Colon (tissue), 2 donors: ENCODE data around the gene STX11.
"Not testable (repeated sequence)": the region's sequence is repeated elsewhere in the genome, so short reads cannot be mapped to it uniquely, and the experiment has no call there.

ENCODE experiments used
- FAIRE-seq: peaks from 2 replicates; lab custom pipeline; 2012; peaks lifted over from hg19 to GRCh38; lab: Jason Lieb, UNC
- donor health status: control.
- donor health status: control.

Gene STX11

GRCh38 chr6:144176043-144176442, 25.7 kb downstream of the STX11 start:
- no peak for FAIRE-seq

GRCh38 chr6:144177726-144178125, 27.4 kb downstream of the STX11 start:
- no peak for FAIRE-seq

- FAIRE-seq: no peak
Measured at GRCh38 chr6:144178323-144178722, 28.0 kb downstream of the STX11 start.

- FAIRE-seq: no peak
Measured at GRCh38 chr6:144179237-144179636, 28.9 kb downstream of the STX11 start.

- no peak for FAIRE-seq
Measured at GRCh38 chr6:144179828-144180227, 29.5 kb downstream of the STX11 start.

- not testable (repeated sequence) for FAIRE-seq
Measured at GRCh38 chr6:144180354-144180753, 30.0 kb downstream of the STX11 start.

- FAIRE-seq: no peak
Measured at GRCh38 chr6:144181639-144182038, 31.3 kb downstream of the STX11 start.

- not testable (repeated sequence) for FAIRE-seq
Measured at GRCh38 chr6:144184186-144184585, 33.9 kb downstream of the STX11 start.

- FAIRE-seq: peak; percentile 36
Measured at GRCh38 chr6:144185133-144185836, 35.0 kb downstream of the STX11 start.

GRCh38 chr6:144186817-144187625, 36.7 kb downstream of the STX11 start:
- no peak for FAIRE-seq

GRCh38 chr6:144189351-144189750, 39.0 kb downstream of the STX11 start:
- FAIRE-seq: no peak

- FAIRE-seq: no peak
Measured at GRCh38 chr6:144190080-144190479, 39.8 kb downstream of the STX11 start.

GRCh38 chr6:144190593-144190992, 40.3 kb downstream of the STX11 start:
- no peak for FAIRE-seq

GRCh38 chr6:144193181-144193580, 42.9 kb downstream of the STX11 start:
- FAIRE-seq: no peak

GRCh38 chr6:144194293-144194810, 44.0 kb downstream of the STX11 start:
- FAIRE-seq: no peak

- FAIRE-seq: no peak
Measured at GRCh38 chr6:144195671-144196270, 45.5 kb downstream of the STX11 start.

- no peak for FAIRE-seq
Measured at GRCh38 chr6:144197919-144198318, 47.6 kb downstream of the STX11 start.

GRCh38 chr6:144202879-144203468, 52.7 kb downstream of the STX11 start:
- FAIRE-seq: no peak

- no peak for FAIRE-seq
Measured at GRCh38 chr6:144211160-144211559, 60.8 kb downstream of the STX11 start.

GRCh38 chr6:144213315-144213714, 63.0 kb downstream of the STX11 start:
- FAIRE-seq: no peak

GRCh38 chr6:144214029-144214428, 63.7 kb downstream of the STX11 start:
- FAIRE-seq: no peak

GRCh38 chr6:144214622-144215401, 64.5 kb downstream of the STX11 start:
- no peak for FAIRE-seq
